GM12878 (cell line): Measurements from ENCODE around the gene CTDP1. TPM values are rescaled to one million over a fixed set of nuclear protein-coding genes. Genes with fewer than 3 reads are reported as not detected.

Source experiments
- ATAC-seq: fragments of 200-7000 bp; cut with Tn5 transposase; 3 replicates; pipeline ENCODE4 v1.9.1; 2020; ENCODE audit warnings: mild to moderate bottlenecking, moderate library complexity
- BruUV-seq: library from RNA; stranded (reverse); fragments of 400-500 nt; replicated peaks from 2 replicates; lab custom pipeline; 2021; lab: Mats Ljungman, UMichigan
- CTCF ChIA-PET: fragments of 300-600 bp; sonication (Branson Sonifier 250); formaldehyde crosslinking; extraction: SDS; loops from one replicate; lab custom pipeline; 2021; ENCODE audit warnings: inconsistent platforms; lab: Yijun Ruan, JAX
- POLR2A ChIA-PET: fragments of 350-600 bp; formaldehyde crosslinking; extraction: SDS; loops from one replicate; lab custom pipeline; 2021; ENCODE audit warnings: inconsistent platforms; lab: Charles Lee
- RAD21 ChIA-PET: fragments of 300-600 bp; sonication (Branson Sonifier 250); formaldehyde crosslinking; loops from one replicate; lab custom pipeline; 2023; ENCODE audit warnings: antibody characterized with exemption; ENCODE audit not compliant: unreplicated experiment; lab: Charles Lee
- SMC1A ChIA-PET: fragments of 300-600 bp; sonication (Branson Sonifier 250); formaldehyde crosslinking; loops from one replicate; lab custom pipeline; 2023; ENCODE audit not compliant: unreplicated experiment, uncharacterized antibody; lab: Charles Lee
- DNase-seq: peaks from one replicate; pipeline ENCODE4 v3.0.0-alpha.2; 2011; ENCODE audit warnings: low read depth, low spot score
- FAIRE-seq: peaks from 3 replicates; lab custom pipeline; 2011; peaks lifted over from hg19 to GRCh38; lab: Jason Lieb, UNC
- H2AFZ ChIP-seq: 2 replicates; pipeline ENCODE4 v1.6.0; 2011; ENCODE audit warnings: low read depth, low read length, control low read depth; ENCODE audit not compliant: control insufficient read depth
- H3K27ac ChIP-seq: 2 replicates; pipeline ENCODE4 v1.5.1; 2011; ENCODE audit warnings: control low read depth; ENCODE audit not compliant: control insufficient read depth, insufficient read depth
- H3K27me3 ChIP-seq, 2 experiments: replicated peaks in 1 of 2; 2 replicates each; pipeline versions ENCODE4 v1.6.0 to v1.6.1; 2011; ENCODE audit warnings: low read length in 1 of 2; ENCODE audit not compliant: control insufficient read depth in 2 of 2, insufficient read depth in 2 of 2
- H3K36me3 ChIP-seq, 2 experiments: 2 replicates each; pipeline ENCODE4 v1.5.1; 2011; ENCODE audit warnings: low read length in 1 of 2; ENCODE audit not compliant: control insufficient read depth in 2 of 2, insufficient read depth in 2 of 2
- H3K4me1 ChIP-seq: 2 replicates; pipeline ENCODE4 v1.6.1; 2011; ENCODE audit warnings: mild to moderate bottlenecking, low read length, moderate library complexity, mixed read lengths; ENCODE audit not compliant: control insufficient read depth, insufficient read depth
- H3K4me2 ChIP-seq: 2 replicates; pipeline ENCODE4 v1.6.0; 2011; ENCODE audit warnings: control low read depth; ENCODE audit not compliant: control insufficient read depth, insufficient read depth
- H3K4me3 ChIP-seq: fragments of 200-600 bp; sonication (generic); 2 replicates; pipeline ENCODE4 v1.5.1; 2016
- H3K79me2 ChIP-seq: 2 replicates; pipeline ENCODE4 v1.6.0; 2011; ENCODE audit warnings: low read length; ENCODE audit not compliant: control insufficient read depth, insufficient read depth
- H3K9ac ChIP-seq: 2 replicates; pipeline ENCODE4 v1.8.0; 2011; ENCODE audit warnings: low read length, control low read depth, mixed read lengths; ENCODE audit not compliant: control insufficient read depth, insufficient read depth
- H3K9me3 ChIP-seq: replicated peaks from 3 replicates; pipeline ENCODE4 v1.5.1; 2011; ENCODE audit warnings: mild to moderate bottlenecking, low read length; ENCODE audit not compliant: control insufficient read depth, insufficient read depth
- H4K20me1 ChIP-seq: 2 replicates; pipeline ENCODE4 v1.6.0; 2011; ENCODE audit not compliant: control insufficient read depth, insufficient read depth
- CHD4 ChIP-seq: fragments of 200-600 bp; sonication (generic); IDR thresholded peaks from 2 replicates; pipeline ENCODE4 v1.6.1; 2016; ENCODE audit warnings: mild to moderate bottlenecking
- CREM ChIP-seq: IDR thresholded peaks from 2 replicates; pipeline ENCODE4 v1.6.1; 2014; ENCODE audit warnings: antibody characterized with exemption, low read depth
- RELA ChIP-seq: fragments of 450-650 bp; IDR thresholded peaks from 2 replicates; pipeline ENCODE4 v1.8.0; 2014; ENCODE audit warnings: borderline replicate concordance; ENCODE audit not compliant: partially characterized antibody
- TBL1XR1 ChIP-seq: IDR thresholded peaks from 2 replicates; pipeline ENCODE4 v1.6.1; 2012; ENCODE audit warnings: low read depth, low read length, improper control_type of control experiment
- WGBS: methylation state at CpG from one replicate; pipeline ENCODE4 v1.1.6; 2016; ENCODE audit warnings: low lambda C conversion rate; ENCODE audit not compliant: insufficient replicate concordance, insufficient coverage; ENCODE audit errors: missing lambda C conversion rate; 5-methylcytosine and 5-hydroxymethylcytosine counted together
- in situ Hi-C: fragments of 300-500 bp; cut with MboI; formaldehyde crosslinking; loops from 9 replicates; pipeline ENCODE4 v1.14.3; 2018; ENCODE audit warnings: mixed read lengths
- intact Hi-C: fragments of 100-400 bp; cut with micrococcal nuclease; formaldehyde crosslinking; loops from one replicate; pipeline ENCODE4 v1.14.2; 2022; ENCODE audit not compliant: unreplicated experiment
- polyA plus RNA-seq, 11 experiments: library from polyadenylated mRNA; depleted of rRNA in 4 of 11; unstranded in 6 of 11; stranded (reverse) in 5 of 11; fragments of >200 nt; fragmentation: Nextera tagmentation in 4 of 11; fragmentation: Illumina TruSeq in 1 of 11; extraction: Ambion mirVana in 4 of 11; extraction: Trizol in 1 of 11; gene quantifications; 1 replicate in 1 of 11; 2 replicates in 10 of 11; pipeline versions ENCODE4 v1.2.1 to v1.2.3, GENCODE V29; 2011 to 2016; ENCODE audit warnings: inconsistent platforms in 2 of 11, missing spikeins in 2 of 11, low read depth in 1 of 11
- total RNA-seq, 4 experiments: library from RNA; depleted of rRNA in 3 of 4; stranded (reverse); fragments of >200 nt in 3 of 4; fragmentation: Illumina TruSeq in 1 of 4; extraction: Trizol in 1 of 4; gene quantifications; 2 replicates each; pipeline versions ENCODE4 v1.2.1 to v1.2.3, GENCODE V29; 2013 to 2021
- TF ChIP-seq, protein P1 (sequence below): IDR thresholded peaks from 2 replicates; pipeline ENCODE4 v1.6.1; 2011; ENCODE audit warnings: mild to moderate bottlenecking, low read depth, low read length, moderate library complexity; ENCODE audit not compliant: insufficient replicate concordance
- TF ChIP-seq, protein P2 (sequence below): fragments of 450-650 bp; IDR thresholded peaks from 2 replicates; pipeline ENCODE4 v1.6.1; 2018; ENCODE audit warnings: mild to moderate bottlenecking, low read depth, moderate library complexity; ENCODE audit not compliant: partially characterized antibody

The CTDP1 gene
- total and polyA plus RNA-seq, 10 of the 15 experiments (the other 5 are each of a cell fraction or from before 2014, with no cell fraction given): 0.32 to 31.3 (median 8.8) TPM

DNA sequence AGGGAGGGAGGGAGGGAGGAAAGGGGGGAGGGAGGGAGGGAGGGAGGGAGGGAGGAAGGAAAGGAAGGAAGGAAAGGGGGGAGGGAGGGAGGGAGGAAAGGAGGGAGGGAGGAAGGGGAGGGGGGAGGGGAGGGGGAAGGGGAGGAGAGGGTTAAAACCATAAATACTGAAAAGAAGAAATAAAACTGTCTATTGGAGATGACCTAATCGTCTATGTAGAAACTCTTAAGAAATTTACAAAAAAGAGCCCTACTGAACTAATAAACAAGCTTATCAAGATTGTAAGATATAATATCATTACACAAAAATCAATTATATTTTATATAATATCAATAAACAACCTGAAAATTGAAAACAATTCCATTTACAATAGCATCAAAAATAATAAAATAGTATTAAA, 32.3 kb upstream of the CTDP1 start:
- ATAC-seq (no peak), DNase-seq (no peak), FAIRE-seq (no peak)
- ChIA-PET CTCF (interaction anchor here (1.8 kb wide), 1 partner anchor 268 kb away, joined by 5 read pairs; no protein-coding TSS in a partner anchor), RAD21 (no interaction called here), POLR2A (no interaction called here), SMC1A (interaction anchor here (0.8 kb wide), 1 partner anchor 267 kb away, joined by 4 read pairs; no protein-coding TSS in a partner anchor)
- H3K4me2 ChIP-seq: no peak overlapping the region
- H4K20me1 ChIP-seq: no peaks in the 10 kb centered on the region
- 0% methylated on average over 1 of the region's 1 CpG for WGBS
- no peaks in the 10 kb centered on the region for H3K79me2 ChIP-seq
- in situ Hi-C loops (no loop called here), intact Hi-C loops (no loop called here)
- H3K4me1 ChIP-seq: peaks cover 3% of the 10 kb centered on the region
- no peak overlapping the region for H2AFZ ChIP-seq
- no TSS peak for BruUV-seq
- TF ChIP-seq, protein P1, sequence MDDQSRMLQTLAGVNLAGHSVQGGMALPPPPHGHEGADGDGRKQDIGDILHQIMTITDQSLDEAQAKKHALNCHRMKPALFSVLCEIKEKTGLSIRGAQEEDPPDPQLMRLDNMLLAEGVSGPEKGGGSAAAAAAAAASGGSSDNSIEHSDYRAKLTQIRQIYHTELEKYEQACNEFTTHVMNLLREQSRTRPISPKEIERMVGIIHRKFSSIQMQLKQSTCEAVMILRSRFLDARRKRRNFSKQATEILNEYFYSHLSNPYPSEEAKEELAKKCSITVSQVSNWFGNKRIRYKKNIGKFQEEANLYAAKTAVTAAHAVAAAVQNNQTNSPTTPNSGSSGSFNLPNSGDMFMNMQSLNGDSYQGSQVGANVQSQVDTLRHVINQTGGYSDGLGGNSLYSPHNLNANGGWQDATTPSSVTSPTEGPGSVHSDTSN: no peak
- TF ChIP-seq RELA: no peak
- TF ChIP-seq CREM: no peak
- TF ChIP-seq, protein P2, sequence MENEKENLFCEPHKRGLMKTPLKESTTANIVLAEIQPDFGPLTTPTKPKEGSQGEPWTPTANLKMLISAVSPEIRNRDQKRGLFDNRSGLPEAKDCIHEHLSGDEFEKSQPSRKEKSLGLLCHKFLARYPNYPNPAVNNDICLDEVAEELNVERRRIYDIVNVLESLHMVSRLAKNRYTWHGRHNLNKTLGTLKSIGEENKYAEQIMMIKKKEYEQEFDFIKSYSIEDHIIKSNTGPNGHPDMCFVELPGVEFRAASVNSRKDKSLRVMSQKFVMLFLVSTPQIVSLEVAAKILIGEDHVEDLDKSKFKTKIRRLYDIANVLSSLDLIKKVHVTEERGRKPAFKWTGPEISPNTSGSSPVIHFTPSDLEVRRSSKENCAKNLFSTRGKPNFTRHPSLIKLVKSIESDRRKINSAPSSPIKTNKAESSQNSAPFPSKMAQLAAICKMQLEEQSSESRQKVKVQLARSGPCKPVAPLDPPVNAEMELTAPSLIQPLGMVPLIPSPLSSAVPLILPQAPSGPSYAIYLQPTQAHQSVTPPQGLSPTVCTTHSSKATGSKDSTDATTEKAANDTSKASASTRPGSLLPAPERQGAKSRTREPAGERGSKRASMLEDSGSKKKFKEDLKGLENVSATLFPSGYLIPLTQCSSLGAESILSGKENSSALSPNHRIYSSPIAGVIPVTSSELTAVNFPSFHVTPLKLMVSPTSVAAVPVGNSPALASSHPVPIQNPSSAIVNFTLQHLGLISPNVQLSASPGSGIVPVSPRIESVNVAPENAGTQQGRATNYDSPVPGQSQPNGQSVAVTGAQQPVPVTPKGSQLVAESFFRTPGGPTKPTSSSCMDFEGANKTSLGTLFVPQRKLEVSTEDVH: no peak
- no peak for TF ChIP-seq TBL1XR1
- TF ChIP-seq CHD4: no peak
- H3K27me3 ChIP-seq: no peaks in the 10 kb centered on the region
- H3K9me3 ChIP-seq: no peaks in the 10 kb centered on the region
- no peak overlapping the region for H3K9ac ChIP-seq
- H3K27ac ChIP-seq: no peak overlapping the region
- H3K4me3 ChIP-seq: no peak overlapping the region
- no peaks in the 10 kb centered on the region for H3K36me3 ChIP-seq
